Effector memory CD4-positive, alpha-beta T cell (primary cell): ENCODE data around the gene ADAM19.

ENCODE experiments used
- DNase-seq, 3 donors: peaks; one replicate each; pipeline ENCODE4 v3.0.0-alpha.2; 2020
- H3K27ac ChIP-seq: 2 replicates; pipeline ENCODE4 v1.7.0; 2013; ENCODE audit warnings: mild to moderate bottlenecking, low read length, moderate library complexity; ENCODE audit not compliant: insufficient read depth, poor library complexity, severe bottlenecking
- H3K27me3 ChIP-seq: replicated peaks from 2 replicates; pipeline ENCODE4 v1.7.0; 2013; ENCODE audit warnings: mild to moderate bottlenecking, low read length; ENCODE audit not compliant: insufficient read depth, control insufficient read depth, poor library complexity, severe bottlenecking
- H3K36me3 ChIP-seq: 2 replicates; pipeline ENCODE4 v1.7.0; 2013; ENCODE audit warnings: mild to moderate bottlenecking, low read length, moderate library complexity; ENCODE audit not compliant: control insufficient read depth, insufficient read depth
- H3K4me1 ChIP-seq: 2 replicates; pipeline ENCODE4 v1.7.0; 2013; ENCODE audit warnings: low read length, mild to moderate bottlenecking; ENCODE audit not compliant: control insufficient read depth, insufficient read depth, poor library complexity, severe bottlenecking
- H3K4me3 ChIP-seq: 2 replicates; pipeline ENCODE4 v1.7.0; 2013; ENCODE audit warnings: low read length, low read depth, mild to moderate bottlenecking; ENCODE audit not compliant: insufficient read depth, poor library complexity, severe bottlenecking
- H3K9me3 ChIP-seq: 2 replicates; pipeline ENCODE4 v1.7.0; 2013; ENCODE audit warnings: mild to moderate bottlenecking, low read length, moderate library complexity; ENCODE audit not compliant: control insufficient read depth

The ADAM19 gene

DNA sequence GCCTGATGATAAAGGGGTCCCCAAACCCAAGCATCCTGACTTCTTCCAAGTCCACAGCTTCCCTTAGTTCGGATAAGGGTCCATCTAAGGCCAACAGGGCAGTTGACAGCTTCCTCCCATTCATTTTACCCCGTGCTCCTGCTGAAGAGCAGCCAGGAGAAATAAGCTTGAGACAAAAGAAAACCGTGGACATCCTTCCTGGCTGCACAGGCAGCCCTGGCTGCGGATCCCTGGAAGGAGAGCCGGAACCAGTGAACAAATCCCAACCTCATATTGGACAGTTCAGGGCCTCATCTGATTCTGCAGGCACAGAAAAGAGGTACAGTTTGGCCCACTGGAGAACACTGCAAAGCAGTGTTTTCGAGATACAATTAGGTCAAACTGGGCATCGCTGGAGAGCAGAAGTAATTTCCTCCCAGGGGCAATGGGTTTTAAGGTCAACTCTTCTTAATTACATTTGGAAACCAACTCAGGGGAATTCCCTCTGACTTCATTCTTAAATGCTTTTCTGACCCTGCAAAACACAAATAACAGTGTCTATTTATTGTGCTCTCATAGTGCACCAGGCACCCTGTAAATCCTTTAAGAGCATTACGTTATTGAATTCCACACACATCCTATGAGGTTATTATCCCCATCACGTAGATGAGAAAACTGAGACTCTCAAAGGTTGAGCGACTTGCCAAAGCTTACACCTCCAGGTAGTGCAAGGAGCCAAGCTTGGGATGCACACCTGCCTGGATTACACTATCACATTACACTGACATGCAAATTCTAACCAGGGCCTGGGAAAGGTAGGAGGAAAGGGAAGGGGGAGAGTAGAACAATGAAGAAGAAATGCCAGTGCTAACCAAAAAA, 21.2 kb downstream of the ADAM19 start:
- no peaks in the 10 kb centered on the region for H3K27me3 ChIP-seq
- no peak overlapping the region for H3K4me3 ChIP-seq
- peaks cover 41% of the 10 kb centered on the region for H3K4me1 ChIP-seq
- DNase-seq: no peak
- H3K27ac ChIP-seq: peak overlapping the region; percentile 50
- no peaks in the 10 kb centered on the region for H3K9me3 ChIP-seq
- H3K36me3 ChIP-seq: no peaks in the 10 kb centered on the region

DNA sequence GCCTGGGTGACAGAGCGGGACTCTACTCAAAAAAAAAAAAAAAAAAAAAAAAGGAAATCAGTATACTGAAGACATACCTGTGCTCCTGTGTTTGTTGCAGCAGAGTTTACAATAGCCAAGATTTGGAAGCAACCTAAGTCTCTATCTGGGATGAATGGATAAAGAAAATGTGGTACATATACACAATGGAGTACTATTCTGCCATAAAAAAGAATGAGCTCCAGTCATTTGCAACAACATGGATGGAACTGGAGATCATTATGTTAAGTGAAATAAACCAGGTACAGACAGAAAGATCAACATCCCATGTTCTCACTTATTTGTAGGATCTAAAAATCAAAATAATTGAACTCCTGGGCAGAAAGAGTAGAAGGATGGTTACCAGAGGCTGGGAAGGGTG, 22.9 kb downstream of the ADAM19 start:
- Histone ChIP-seq H3K4me3 (no peak overlapping the region), H3K27ac (no peak overlapping the region), H3K4me1 (peaks cover 45% of the 10 kb centered on the region), H3K27me3 (no peaks in the 10 kb centered on the region), H3K36me3 (no peaks in the 10 kb centered on the region), H3K9me3 (no peaks in the 10 kb centered on the region)
- no peak for DNase-seq

DNA sequence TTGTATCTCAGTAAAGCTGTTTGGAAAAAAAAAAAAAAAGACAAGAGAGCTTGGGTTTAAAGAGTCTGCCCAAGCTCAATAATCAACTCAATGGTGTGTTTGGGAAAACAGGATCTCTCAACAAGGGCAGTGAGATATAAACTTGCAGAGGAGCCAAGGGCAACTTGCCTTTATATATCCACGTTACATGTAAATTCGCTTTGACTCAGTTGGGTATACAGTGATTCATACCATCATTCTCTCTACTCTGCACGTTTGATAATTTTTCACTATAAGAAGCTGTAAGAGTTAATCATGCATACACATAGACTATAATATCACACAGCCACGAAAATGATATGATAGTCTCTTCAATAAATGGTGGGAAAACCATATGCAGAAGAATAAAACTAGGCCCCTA, 24.9 kb downstream of the ADAM19 start:
- no peaks in the 10 kb centered on the region for H3K27me3 ChIP-seq
- H3K4me1 ChIP-seq: peaks cover 57% of the 10 kb centered on the region
- H3K36me3 ChIP-seq: no peaks in the 10 kb centered on the region
- H3K27ac ChIP-seq: no peak overlapping the region
- H3K9me3 ChIP-seq: no peaks in the 10 kb centered on the region
- H3K4me3 ChIP-seq: no peak overlapping the region
- DNase-seq: no peak

DNA sequence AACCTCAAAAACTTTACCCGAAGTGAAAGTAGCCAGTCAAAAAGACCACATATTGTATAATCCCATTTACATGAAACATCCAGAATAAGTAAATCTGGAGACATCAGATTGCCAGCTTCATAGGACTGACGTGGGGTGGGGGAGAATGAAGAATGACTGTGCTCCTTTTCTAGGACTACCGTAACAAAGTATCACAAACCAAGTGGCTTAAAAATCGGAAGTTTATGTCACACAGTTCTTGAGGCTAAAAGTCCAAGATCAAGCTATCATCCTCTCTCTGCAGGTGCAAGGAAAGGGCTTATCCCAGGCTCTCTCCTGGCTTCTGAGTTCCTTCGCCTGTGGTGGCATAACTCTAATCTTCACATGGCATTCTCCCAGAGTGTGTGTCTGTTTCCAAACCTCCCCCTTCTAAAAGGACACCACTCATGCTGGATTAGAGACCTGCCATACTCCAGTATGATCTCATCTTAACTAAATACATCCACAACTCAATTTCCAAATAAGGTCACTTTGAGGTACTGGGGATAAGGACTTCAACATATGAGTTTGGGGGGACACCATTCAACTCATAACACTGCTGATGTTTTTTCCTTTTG, 25.5 kb downstream of the ADAM19 start:
- Histone ChIP-seq H3K27ac (peak overlapping the region; percentile 60), H3K9me3 (no peaks in the 10 kb centered on the region), H3K4me3 (peak overlapping the region; percentile 17), H3K36me3 (no peaks in the 10 kb centered on the region), H3K27me3 (no peaks in the 10 kb centered on the region), H3K4me1 (peaks cover 57% of the 10 kb centered on the region)
- no peak for DNase-seq

DNA sequence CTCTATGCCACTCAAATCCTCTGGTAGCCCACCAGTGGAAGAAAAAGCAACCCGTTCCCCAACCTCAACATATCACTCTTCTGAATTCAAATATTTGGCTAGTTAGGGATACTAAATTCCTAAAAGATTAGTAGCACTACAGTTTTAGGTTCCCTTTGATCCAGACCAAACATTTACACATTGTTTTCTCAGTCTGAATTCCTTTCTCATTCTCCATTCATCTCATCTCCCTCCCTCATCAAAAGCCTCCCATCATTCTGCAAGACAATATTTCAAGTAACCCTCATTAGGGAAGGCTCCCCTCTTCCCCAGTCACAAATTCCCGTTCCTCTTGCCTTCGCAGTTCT, 26.3 kb downstream of the ADAM19 start:
- peak overlapping the region; percentile 17 for H3K4me3 ChIP-seq
- no peak for DNase-seq
- H3K27me3 ChIP-seq: no peaks in the 10 kb centered on the region
- H3K27ac ChIP-seq: peak overlapping the region; percentile 60
- peaks cover 56% of the 10 kb centered on the region for H3K4me1 ChIP-seq
- no peaks in the 10 kb centered on the region for H3K36me3 ChIP-seq
- no peaks in the 10 kb centered on the region for H3K9me3 ChIP-seq

DNA sequence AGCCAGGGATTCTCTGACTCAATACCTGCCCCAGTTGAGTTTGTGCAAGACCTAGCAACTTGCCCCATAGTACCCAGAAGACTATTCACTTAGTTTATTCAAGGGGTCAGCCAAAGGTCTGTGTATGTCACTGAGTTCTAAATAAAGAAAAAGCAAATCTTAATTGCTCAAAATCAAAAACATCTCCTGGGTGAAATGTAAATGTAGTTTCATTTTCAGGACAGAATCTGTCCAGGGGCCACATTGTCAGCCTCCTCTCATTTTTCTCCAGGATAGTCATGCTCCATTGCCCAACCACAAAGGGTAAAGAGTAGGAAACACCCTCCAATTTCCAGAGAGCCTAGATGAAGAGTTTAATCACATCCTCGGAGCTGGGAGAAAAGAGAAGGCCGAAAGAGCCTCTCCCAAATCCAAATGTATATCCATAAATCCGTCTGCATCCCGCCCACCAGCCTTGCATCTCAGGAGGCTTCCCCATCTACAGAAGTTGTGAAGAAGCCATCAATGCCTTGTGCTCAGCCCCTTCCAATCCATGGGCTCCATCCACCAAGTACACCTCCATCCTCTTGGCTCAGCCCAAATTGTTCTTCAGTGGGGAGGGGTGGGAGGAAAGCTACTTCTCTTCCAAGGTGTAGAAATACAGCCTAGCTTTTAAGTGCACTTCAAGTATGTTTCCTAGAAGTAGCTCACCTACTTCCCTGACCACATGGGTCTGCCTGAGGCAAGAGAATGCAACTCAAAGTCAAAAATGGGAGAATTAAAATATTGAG, 26.9 kb downstream of the ADAM19 start:
- DNase-seq: no peak
- Histone ChIP-seq H3K36me3 (no peaks in the 10 kb centered on the region), H3K4me1 (peaks cover 58% of the 10 kb centered on the region), H3K27ac (peak overlapping the region; percentile 60), H3K9me3 (no peaks in the 10 kb centered on the region), H3K4me3 (no peak overlapping the region), H3K27me3 (no peaks in the 10 kb centered on the region)

DNA sequence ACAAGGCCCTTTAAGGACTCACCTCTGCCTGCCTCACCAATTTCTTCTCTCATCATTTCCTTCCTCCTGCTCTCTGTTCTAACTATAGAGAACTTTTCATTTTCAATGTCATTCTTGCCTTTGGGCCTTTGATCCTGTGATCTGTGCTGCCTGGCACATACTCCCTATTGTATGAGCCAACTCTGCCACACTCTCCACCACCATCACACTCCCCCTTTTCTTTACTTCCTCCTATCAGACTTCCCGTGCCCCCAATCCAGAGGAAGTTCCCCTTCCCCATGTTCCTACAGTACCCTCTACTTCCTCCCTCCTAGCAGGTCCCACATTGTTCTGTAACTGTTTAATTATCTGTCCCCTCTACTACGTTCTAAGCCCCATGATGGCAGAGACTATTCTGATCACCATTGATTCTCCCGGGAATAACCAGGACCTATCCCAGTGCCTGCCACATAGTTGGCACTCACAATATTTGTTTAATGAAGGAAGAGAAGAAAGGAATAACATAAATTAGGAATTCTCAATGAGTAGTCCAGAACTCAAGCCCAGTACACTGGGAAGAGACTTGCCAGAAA, 27.5 kb downstream of the ADAM19 start:
- H3K27me3 ChIP-seq: no peaks in the 10 kb centered on the region
- peaks cover 65% of the 10 kb centered on the region for H3K4me1 ChIP-seq
- no peak for DNase-seq
- no peaks in the 10 kb centered on the region for H3K9me3 ChIP-seq
- H3K27ac ChIP-seq: peak overlapping the region; percentile 60
- no peaks in the 10 kb centered on the region for H3K36me3 ChIP-seq
- no peak overlapping the region for H3K4me3 ChIP-seq

DNA sequence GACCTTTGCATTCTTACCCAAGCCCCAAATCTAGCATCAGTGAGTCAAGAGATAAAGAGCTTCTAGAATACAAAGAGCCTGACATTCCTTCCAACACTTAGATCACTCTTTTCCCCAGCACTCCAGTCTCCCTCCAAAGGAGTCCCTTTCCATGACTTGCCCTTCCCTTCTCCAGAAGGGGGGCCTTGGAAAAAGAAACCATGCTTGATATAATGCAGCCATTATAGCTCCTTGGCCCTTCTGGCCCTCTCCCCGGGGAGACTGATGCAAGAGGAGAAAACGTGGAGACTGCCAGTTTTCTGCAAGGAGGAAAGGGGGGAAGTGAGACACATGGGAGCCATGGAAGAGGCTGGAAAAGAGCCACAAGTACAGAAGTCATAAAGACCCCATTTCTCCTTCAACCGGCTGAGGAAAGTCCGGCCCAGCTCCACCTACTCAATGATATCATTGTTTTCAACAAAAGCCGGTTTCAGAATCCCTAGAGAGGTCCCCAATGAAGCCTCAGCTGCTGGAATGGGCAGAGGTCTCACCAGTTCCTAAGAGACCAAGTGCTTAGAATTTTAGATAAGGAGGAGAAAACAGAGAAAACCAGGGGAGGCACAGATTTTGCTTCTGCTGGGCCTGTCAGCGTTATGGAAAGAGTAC, 29.0 kb downstream of the ADAM19 start:
- Histone ChIP-seq H3K27me3 (no peaks in the 10 kb centered on the region), H3K36me3 (no peaks in the 10 kb centered on the region), H3K4me3 (no peak overlapping the region), H3K27ac (peak overlapping the region; percentile 50), H3K4me1 (peaks cover 77% of the 10 kb centered on the region), H3K9me3 (no peaks in the 10 kb centered on the region)
- no peak for DNase-seq

DNA sequence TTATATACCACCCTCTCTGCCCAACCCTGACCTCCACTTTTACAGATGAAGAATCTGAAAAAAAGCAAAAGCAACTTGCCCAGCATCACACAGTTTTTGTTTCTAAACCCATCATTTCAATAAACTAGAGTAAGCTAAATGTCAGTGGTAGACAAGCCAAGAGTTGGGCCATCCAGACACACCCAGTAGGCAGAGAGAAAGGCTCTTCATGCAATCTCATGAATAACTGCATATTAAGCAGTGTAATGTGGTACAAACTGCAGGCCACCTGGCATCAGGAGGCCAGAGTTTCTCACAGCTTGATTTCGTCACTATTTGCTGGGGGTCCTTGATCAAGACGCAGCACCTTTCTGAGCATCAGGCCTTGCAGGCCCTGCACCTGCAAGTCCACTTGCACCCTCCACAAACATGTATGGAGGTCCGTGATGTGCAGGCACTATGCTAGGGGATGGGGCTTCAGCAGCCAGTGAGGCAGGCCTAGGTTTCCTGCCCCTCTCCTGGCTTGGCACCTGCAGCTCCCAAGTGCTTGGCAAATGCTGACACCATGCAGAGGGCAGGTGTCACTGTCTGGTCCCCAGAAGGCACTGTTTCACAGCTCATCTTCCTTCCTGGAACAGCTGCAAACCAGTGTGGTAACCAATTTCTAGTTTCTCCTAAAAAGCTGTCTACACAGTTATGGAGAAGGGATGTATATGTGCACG, 29.8 kb downstream of the ADAM19 start:
- H3K27ac ChIP-seq: peak overlapping the region; percentile 80
- no peaks in the 10 kb centered on the region for H3K9me3 ChIP-seq
- H3K27me3 ChIP-seq: no peaks in the 10 kb centered on the region
- peaks cover 84% of the 10 kb centered on the region for H3K4me1 ChIP-seq
- H3K4me3 ChIP-seq: peak overlapping the region; percentile 12
- no peaks in the 10 kb centered on the region for H3K36me3 ChIP-seq
- no peak for DNase-seq
